ENCODE data around the gene NINJ1. TPM values are rescaled to one million over a fixed set of nuclear protein-coding genes. Genes with fewer than 3 reads are reported as not detected.
"Not testable (repeated sequence)": the region's sequence is repeated elsewhere in the genome, so short reads cannot be mapped to it uniquely, and the experiment has no call there.

Gene NINJ1
- total RNA-seq, 1 experiment from 2014 or later, result 19.9 TPM

GRCh38 chr9:93159601-93160471, 25.8 kb upstream of the NINJ1 start:
- DNase-seq (ENCODE audit: low read depth), result peak; percentile 93

GRCh38 chr9:93156475-93157008, 22.5 kb upstream of the NINJ1 start:
- no peak for DNase-seq (ENCODE audit: low read depth)

GRCh38 chr9:93155716-93156474, 21.8 kb upstream of the NINJ1 start:
- DNase-seq (ENCODE audit: low read depth), result no peak

GRCh38 chr9:93154293-93154903, 20.3 kb upstream of the NINJ1 start:
- DNase-seq (ENCODE audit: low read depth), result peak; percentile 60

- no peak for DNase-seq (ENCODE audit: low read depth)
These were observed 17.2 kb upstream of the NINJ1 start for GRCh38 chr9:93151097-93151784.

GRCh38 chr9:93149361-93149760, 15.3 kb upstream of the NINJ1 start:
- DNase-seq (ENCODE audit: low read depth), result no peak

- no peak for DNase-seq (ENCODE audit: low read depth)
These were observed 14.7 kb upstream of the NINJ1 start for GRCh38 chr9:93148721-93149120.

GRCh38 chr9:93147632-93148031, 13.6 kb upstream of the NINJ1 start:
- no peak for DNase-seq (ENCODE audit: low read depth)

GRCh38 chr9:93146696-93147095, 12.6 kb upstream of the NINJ1 start:
- not testable (repeated sequence) for DNase-seq (ENCODE audit: low read depth)

GRCh38 chr9:93143830-93144530, 9.9 kb upstream of the NINJ1 start:
- no peak for DNase-seq (ENCODE audit: low read depth)

GRCh38 chr9:93141771-93142483, 7.9 kb upstream of the NINJ1 start:
- DNase-seq (ENCODE audit: low read depth), result no peak

- no peak for DNase-seq (ENCODE audit: low read depth)
These were observed 5.5 kb upstream of the NINJ1 start for GRCh38 chr9:93139365-93140182.

GRCh38 chr9:93138171-93138764, 4.2 kb upstream of the NINJ1 start:
- no peak for DNase-seq (ENCODE audit: low read depth)

GRCh38 chr9:93137362-93137761, 3.3 kb upstream of the NINJ1 start:
- DNase-seq (ENCODE audit: low read depth), result no peak

GRCh38 chr9:93136011-93136440, 2.0 kb upstream of the NINJ1 start:
- no peak for DNase-seq (ENCODE audit: low read depth)

GRCh38 chr9:93134740-93135444, 841 bp upstream of the NINJ1 start:
- peak; percentile 3 for DNase-seq (ENCODE audit: low read depth)

GRCh38 chr9:93133681-93134014, 403 bp downstream of the NINJ1 start:
- peak; percentile 75 for DNase-seq (ENCODE audit: low read depth)

GRCh38 chr9:93132946-93133680, 938 bp downstream of the NINJ1 start:
- no peak for DNase-seq (ENCODE audit: low read depth)

Data from Daoy (cell line).